ENCODE data around the gene DYNLT2B. TPM values are rescaled to one million over a fixed set of nuclear protein-coding genes. Genes with fewer than 3 reads are reported as not detected.

DYNLT2B gene
- total RNA-seq, 2 experiments from 2014 or later: 8.8 to 9.5 TPM

GRCh38 chr3:196332168-196332567 lies 14.1 kb upstream of the DYNLT2B start:
- no peak for ATAC-seq
- no peak for TF ChIP-seq CTCF (IDR thresholded peaks at IDR 0.05)

GRCh38 chr3:196327405-196327804 lies 9.4 kb upstream of the DYNLT2B start:
- Mint-ChIP-seq H3K9me3 (no peaks in the 10 kb centered on the region), H3K27ac (no peak overlapping the region), H3K4me1 (ENCODE audit: low read depth) (no peaks in the 10 kb centered on the region), H3K4me3 (no peak overlapping the region), H3K36me3 (ENCODE audit: low read depth) (no peaks in the 10 kb centered on the region), H3K27me3 (no peaks in the 10 kb centered on the region)
- CTCF ChIA-PET: interaction anchor here (1.2 kb wide), 1 partner anchor 9 kb away, joined by 3 read pairs; the partner anchor contains the start of gene DYNLT2B
- TF ChIP-seq CTCF (IDR thresholded peaks at IDR 0.05): no peak
- intact Hi-C loops (cut with micrococcal nuclease): no loop called here
- DNase-seq (no peak), ATAC-seq (no peak)
- POLR2A ChIA-PET: no interaction called here

More at GRCh38 chr3:196332168-196332567, 14.1 kb upstream of the DYNLT2B start:
- DNase-seq: no peak
- intact Hi-C loops (cut with micrococcal nuclease): no loop called here
- Mint-ChIP-seq H3K27ac (no peak overlapping the region), H3K36me3 (ENCODE audit: low read depth) (no peaks in the 10 kb centered on the region), H3K9me3 (no peaks in the 10 kb centered on the region), H3K4me3 (no peak overlapping the region), H3K4me1 (ENCODE audit: low read depth) (no peaks in the 10 kb centered on the region), H3K27me3 (peaks cover 2% of the 10 kb centered on the region)
- CTCF ChIA-PET: no interaction called here
- POLR2A ChIA-PET: no interaction called here

- Mint-ChIP-seq H3K36me3 (ENCODE audit: low read depth) (no peaks in the 10 kb centered on the region), H3K27ac (no peak overlapping the region), H3K4me3 (no peak overlapping the region), H3K4me1 (ENCODE audit: low read depth) (no peaks in the 10 kb centered on the region), H3K9me3 (no peaks in the 10 kb centered on the region), H3K27me3 (no peaks in the 10 kb centered on the region)
- ChIA-PET POLR2A (no interaction called here), CTCF (interaction anchor here (1.2 kb wide), 1 partner anchor 9 kb away, joined by 3 read pairs; the partner anchor contains the start of gene DYNLT2B)
- no peak for DNase-seq
- no peak for TF ChIP-seq CTCF (IDR thresholded peaks at IDR 0.05)
- ATAC-seq: no peak
- intact Hi-C loops (cut with micrococcal nuclease): no loop called here
These were observed 8.9 kb upstream of the DYNLT2B start for GRCh38 chr3:196326936-196327335.

GRCh38 chr3:196323691-196324090 lies 5.7 kb upstream of the DYNLT2B start:
- ATAC-seq: no peak
- no peak for DNase-seq
- intact Hi-C loops (cut with micrococcal nuclease): no loop called here
- H3K27ac Mint-ChIP-seq: no peak overlapping the region
- no peaks in the 10 kb centered on the region for H3K27me3 Mint-ChIP-seq
- no peak for TF ChIP-seq CTCF (IDR thresholded peaks at IDR 0.05)
- H3K36me3 Mint-ChIP-seq (ENCODE audit: low read depth): no peaks in the 10 kb centered on the region
- no peaks in the 10 kb centered on the region for H3K9me3 Mint-ChIP-seq
- CTCF ChIA-PET: interaction anchor here (1.0 to 1.7 kb wide), 4 partner anchors 30 to 205 kb away, joined by 3 to 5 read pairs (median 4); no protein-coding TSS in a partner anchor
- H3K4me1 Mint-ChIP-seq (ENCODE audit: low read depth): peaks cover 2% of the 10 kb centered on the region
- POLR2A ChIA-PET: interaction anchor here (0.6 kb wide), 1 partner anchor 42 kb away, joined by 3 read pairs; no protein-coding TSS in a partner anchor
- no peak overlapping the region for H3K4me3 Mint-ChIP-seq

- TF ChIP-seq CTCF (IDR thresholded peaks at IDR 0.05): no peak
- intact Hi-C loops (cut with micrococcal nuclease): no loop called here
- ChIA-PET POLR2A (no interaction called here), CTCF (no interaction called here)
- Mint-ChIP-seq H3K27ac (no peak overlapping the region), H3K27me3 (no peaks in the 10 kb centered on the region), H3K4me1 (ENCODE audit: low read depth) (peaks cover 2% of the 10 kb centered on the region), H3K9me3 (no peaks in the 10 kb centered on the region), H3K36me3 (ENCODE audit: low read depth) (no peaks in the 10 kb centered on the region), H3K4me3 (no peak overlapping the region)
- no peak for ATAC-seq
- no peak for DNase-seq
These were observed 5.0 kb upstream of the DYNLT2B start for GRCh38 chr3:196323016-196323415.

Measured in activated CD8-positive, alpha-beta T cell treated with anti-CD3 and anti-CD28 coated beads for 36 hours (primary cell).